GM12878 (cell line): Measurements from ENCODE around the gene CNTN2. TPM values are rescaled to one million over a fixed set of nuclear protein-coding genes. Genes with fewer than 3 reads are reported as not detected.
A peak's percentile ranks its signal among the peaks of the same experiment; 100 is the strongest.

Experiments
- ATAC-seq: fragments of 200-7000 bp; cut with Tn5 transposase; 3 replicates; pipeline ENCODE4 v1.9.1; 2020; ENCODE audit warnings: mild to moderate bottlenecking, moderate library complexity
- BruUV-seq: library from RNA; stranded (reverse); fragments of 400-500 nt; replicated peaks from 2 replicates; lab custom pipeline; 2021; lab: Mats Ljungman, UMichigan
- CTCF ChIA-PET: fragments of 300-600 bp; sonication (Branson Sonifier 250); formaldehyde crosslinking; extraction: SDS; loops from one replicate; lab custom pipeline; 2021; ENCODE audit warnings: inconsistent platforms; lab: Yijun Ruan, JAX
- POLR2A ChIA-PET: fragments of 350-600 bp; formaldehyde crosslinking; extraction: SDS; loops from one replicate; lab custom pipeline; 2021; ENCODE audit warnings: inconsistent platforms; lab: Charles Lee
- RAD21 ChIA-PET: fragments of 300-600 bp; sonication (Branson Sonifier 250); formaldehyde crosslinking; loops from one replicate; lab custom pipeline; 2023; ENCODE audit warnings: antibody characterized with exemption; ENCODE audit not compliant: unreplicated experiment; lab: Charles Lee
- SMC1A ChIA-PET: fragments of 300-600 bp; sonication (Branson Sonifier 250); formaldehyde crosslinking; loops from one replicate; lab custom pipeline; 2023; ENCODE audit not compliant: unreplicated experiment, uncharacterized antibody; lab: Charles Lee
- DNase-seq: peaks from one replicate; pipeline ENCODE4 v3.0.0-alpha.2; 2011; ENCODE audit warnings: low read depth, low spot score
- FAIRE-seq: peaks from 3 replicates; lab custom pipeline; 2011; peaks lifted over from hg19 to GRCh38; lab: Jason Lieb, UNC
- H2AFZ ChIP-seq: 2 replicates; pipeline ENCODE4 v1.6.0; 2011; ENCODE audit warnings: low read depth, low read length, control low read depth; ENCODE audit not compliant: control insufficient read depth
- H3K27ac ChIP-seq: 2 replicates; pipeline ENCODE4 v1.5.1; 2011; ENCODE audit warnings: control low read depth; ENCODE audit not compliant: control insufficient read depth, insufficient read depth
- H3K27me3 ChIP-seq, 2 experiments: replicated peaks in 1 of 2; 2 replicates each; pipeline versions ENCODE4 v1.6.0 to v1.6.1; 2011; ENCODE audit warnings: low read length in 1 of 2; ENCODE audit not compliant: control insufficient read depth in 2 of 2, insufficient read depth in 2 of 2
- H3K36me3 ChIP-seq, 2 experiments: 2 replicates each; pipeline ENCODE4 v1.5.1; 2011; ENCODE audit warnings: low read length in 1 of 2; ENCODE audit not compliant: control insufficient read depth in 2 of 2, insufficient read depth in 2 of 2
- H3K4me1 ChIP-seq: 2 replicates; pipeline ENCODE4 v1.6.1; 2011; ENCODE audit warnings: mild to moderate bottlenecking, low read length, moderate library complexity, mixed read lengths; ENCODE audit not compliant: control insufficient read depth, insufficient read depth
- H3K4me2 ChIP-seq: 2 replicates; pipeline ENCODE4 v1.6.0; 2011; ENCODE audit warnings: control low read depth; ENCODE audit not compliant: control insufficient read depth, insufficient read depth
- H3K4me3 ChIP-seq: fragments of 200-600 bp; sonication (generic); 2 replicates; pipeline ENCODE4 v1.5.1; 2016
- H3K79me2 ChIP-seq: 2 replicates; pipeline ENCODE4 v1.6.0; 2011; ENCODE audit warnings: low read length; ENCODE audit not compliant: control insufficient read depth, insufficient read depth
- H3K9ac ChIP-seq: 2 replicates; pipeline ENCODE4 v1.8.0; 2011; ENCODE audit warnings: low read length, control low read depth, mixed read lengths; ENCODE audit not compliant: control insufficient read depth, insufficient read depth
- H3K9me3 ChIP-seq: replicated peaks from 3 replicates; pipeline ENCODE4 v1.5.1; 2011; ENCODE audit warnings: mild to moderate bottlenecking, low read length; ENCODE audit not compliant: control insufficient read depth, insufficient read depth
- H4K20me1 ChIP-seq: 2 replicates; pipeline ENCODE4 v1.6.0; 2011; ENCODE audit not compliant: control insufficient read depth, insufficient read depth
- ATF3 ChIP-seq: IDR thresholded peaks from 2 replicates; pipeline ENCODE4 v1.6.1; 2011; ENCODE audit warnings: low read depth, mild to moderate bottlenecking, low read length, moderate library complexity, borderline replicate concordance; ENCODE audit errors: extremely low read depth
- CHD2 ChIP-seq: IDR thresholded peaks from 2 replicates; pipeline ENCODE4 v1.6.1; 2011; ENCODE audit warnings: low read depth, low read length, improper control_type of control experiment, borderline replicate concordance
- HDGF ChIP-seq: fragments of 450-650 bp; IDR thresholded peaks from 2 replicates; pipeline ENCODE4 v1.6.1; 2016; ENCODE audit warnings: antibody characterized with exemption
- JUNB ChIP-seq: IDR thresholded peaks from 2 replicates; pipeline ENCODE4 v1.6.1; 2016; ENCODE audit warnings: antibody characterized with exemption, mild to moderate bottlenecking
- KAT2A ChIP-seq: conservative IDR thresholded peaks from 2 replicates; pipeline ENCODE4 v1.6.1; 2011; ENCODE audit warnings: low read depth, low read length; ENCODE audit not compliant: control insufficient read depth
- MEF2B ChIP-seq: fragments of 450-650 bp; IDR thresholded peaks from 2 replicates; pipeline ENCODE4 v1.6.1; 2018; ENCODE audit warnings: mild to moderate bottlenecking, moderate library complexity; ENCODE audit not compliant: partially characterized antibody, poor library complexity, severe bottlenecking
- MXI1 ChIP-seq: fragments of 150-350 bp; IDR thresholded peaks from 2 replicates; pipeline ENCODE4 v1.6.1; 2011; ENCODE audit warnings: low read depth, mild to moderate bottlenecking, inconsistent platforms, low read length, improper control_type of control experiment
- MYB ChIP-seq: fragments of 150-350 bp; IDR thresholded peaks from 2 replicates; pipeline ENCODE4 v1.6.1; 2014; ENCODE audit warnings: mild to moderate bottlenecking, low read depth, low read length, borderline replicate concordance
- NFYB ChIP-seq: IDR thresholded peaks from 2 replicates; pipeline ENCODE4 v1.6.1; 2011; ENCODE audit warnings: low read depth, mild to moderate bottlenecking, low read length, improper control_type of control experiment, moderate library complexity; ENCODE audit not compliant: insufficient read depth
- PAX8 ChIP-seq: fragments of 450-650 bp; IDR thresholded peaks from 2 replicates; pipeline ENCODE4 v1.6.1; 2017; ENCODE audit warnings: mild to moderate bottlenecking, moderate library complexity
- SMC3 ChIP-seq: IDR thresholded peaks from 2 replicates; pipeline ENCODE4 v1.6.1; 2011; ENCODE audit warnings: low read length, improper control_type of control experiment, borderline replicate concordance
- YY1 ChIP-seq: IDR thresholded peaks from 2 replicates; pipeline ENCODE4 v1.6.1; 2011; ENCODE audit warnings: low read depth, mild to moderate bottlenecking, low read length
- ZBED1 ChIP-seq: IDR thresholded peaks from 2 replicates; pipeline ENCODE4 v1.6.1; 2016; ENCODE audit warnings: borderline replicate concordance
- ZBTB33 ChIP-seq: fragments of 450-650 bp; IDR thresholded peaks from 2 replicates; pipeline ENCODE4 v1.6.1; 2017; ENCODE audit warnings: mild to moderate bottlenecking
- ZBTB4 ChIP-seq: fragments of 450-650 bp; formaldehyde crosslinking; IDR thresholded peaks from 2 replicates; pipeline ENCODE4 v1.4.0; 2022; ENCODE audit warnings: mild to moderate bottlenecking, moderate library complexity
- ZNF217 ChIP-seq: fragments of 450-650 bp; IDR thresholded peaks from 2 replicates; pipeline ENCODE4 v1.6.1; 2017; ENCODE audit warnings: antibody characterized with exemption, mild to moderate bottlenecking
- WGBS: methylation state at CpG from one replicate; pipeline ENCODE4 v1.1.6; 2016; ENCODE audit warnings: low lambda C conversion rate; ENCODE audit not compliant: insufficient replicate concordance, insufficient coverage; ENCODE audit errors: missing lambda C conversion rate; 5-methylcytosine and 5-hydroxymethylcytosine counted together
- in situ Hi-C: fragments of 300-500 bp; cut with MboI; formaldehyde crosslinking; loops from 9 replicates; pipeline ENCODE4 v1.14.3; 2018; ENCODE audit warnings: mixed read lengths
- intact Hi-C: fragments of 100-400 bp; cut with micrococcal nuclease; formaldehyde crosslinking; loops from one replicate; pipeline ENCODE4 v1.14.2; 2022; ENCODE audit not compliant: unreplicated experiment
- polyA plus RNA-seq, 11 experiments: library from polyadenylated mRNA; depleted of rRNA in 4 of 11; unstranded in 6 of 11; stranded (reverse) in 5 of 11; fragments of >200 nt; fragmentation: Nextera tagmentation in 4 of 11; fragmentation: Illumina TruSeq in 1 of 11; extraction: Ambion mirVana in 4 of 11; extraction: Trizol in 1 of 11; gene quantifications; 1 replicate in 1 of 11; 2 replicates in 10 of 11; pipeline versions ENCODE4 v1.2.1 to v1.2.3, GENCODE V29; 2011 to 2016; ENCODE audit warnings: inconsistent platforms in 2 of 11, missing spikeins in 2 of 11, low read depth in 1 of 11
- total RNA-seq, 4 experiments: library from RNA; depleted of rRNA in 3 of 4; stranded (reverse); fragments of >200 nt in 3 of 4; fragmentation: Illumina TruSeq in 1 of 4; extraction: Trizol in 1 of 4; gene quantifications; 2 replicates each; pipeline versions ENCODE4 v1.2.1 to v1.2.3, GENCODE V29; 2013 to 2021

The CNTN2 gene
- total and polyA plus RNA-seq, 10 of the 15 experiments (the other 5 are each of a cell fraction or from before 2014, with no cell fraction given), result 0.03 TPM; not detected in 9

- H3K27me3 ChIP-seq, result no peaks in the 10 kb centered on the region
- DNase-seq (no peak), ATAC-seq (no peak), FAIRE-seq (no peak)
- H3K9me3 ChIP-seq, result no peaks in the 10 kb centered on the region
- peak overlapping the region; percentile 68 for H3K4me3 ChIP-seq
- H3K4me1 ChIP-seq, result no peaks in the 10 kb centered on the region; the same call in 1 of the 2 replicates
- RAD21 ChIA-PET, result interaction anchor here (1.0 to 2.1 kb wide), 4 partner anchors 19 to 131 kb away, joined by 3 to 6 read pairs (median 6); no protein-coding TSS in a partner anchor
- no peak for TF ChIP-seq YY1
- TF ChIP-seq SMC3, result no peak
- TF ChIP-seq KAT2A, result no peak
- no peak for TF ChIP-seq ZBTB4
- TF ChIP-seq HDGF, result no peak
- TF ChIP-seq MXI1, result no peak
- peak; percentile 0; the same call in 1 of the 2 replicates for TF ChIP-seq JUNB
- TF ChIP-seq NFYB, result no peak
- TF ChIP-seq ZBED1, result no peak
- TF ChIP-seq MYB, result no peak
- no peak for TF ChIP-seq ZBTB33
- no peak for TF ChIP-seq CHD2
- TF ChIP-seq PAX8, result 0 out of 2 replicates have a peak, but pooled peaks have one; percentile 34
- TF ChIP-seq ZNF217, result 0 out of 2 replicates have a peak, but pooled peaks have one; percentile 9
- TF ChIP-seq ATF3, result no peak
- TF ChIP-seq MEF2B, result peak; percentile 7
- H2AFZ ChIP-seq, result peak overlapping the region; percentile 98
- H3K27ac ChIP-seq, result peak overlapping the region; percentile 99
- TSS peak; percentile 83 for BruUV-seq
- under 1% methylated on average over 9 of the region's 9 CpGs for WGBS
- CTCF ChIA-PET, result interaction anchor here (0.7 to 11.3 kb wide), 12 partner anchors 8 to 316 kb away, joined by 3 to 88 read pairs (median 6); no protein-coding TSS in a partner anchor
- intact Hi-C loops, result loop anchor here (1.0 to 5.0 kb wide), 2 partner anchors 90 to 164 kb away; partner anchors contain the start of gene DSTYK
- peak overlapping the region; percentile 55 for H3K4me2 ChIP-seq
- no peaks in the 10 kb centered on the region for H3K36me3 ChIP-seq
- H3K9ac ChIP-seq, result peak overlapping the region; percentile 91
- H4K20me1 ChIP-seq, result no peaks in the 10 kb centered on the region
- in situ Hi-C loops, result no loop called here
- SMC1A ChIA-PET, result interaction anchor here (0.7 to 4.5 kb wide), 9 partner anchors 18 to 607 kb away, joined by 3 to 24 read pairs (median 4); partner anchors contain the start of gene MDM4
- POLR2A ChIA-PET, result interaction anchor here (1.2 kb wide), 2 partner anchors 13 to 27 kb away, joined by 3 to 5 read pairs; no protein-coding TSS in a partner anchor
- peaks cover 32% of the 10 kb centered on the region for H3K79me2 ChIP-seq
Measured at GRCh38 chr1:205122489-205122882, 79.5 kb downstream of the CNTN2 start.
